ENCODE data around the gene MAP2K3.

MAP2K3 gene

GRCh38 chr17:21291862-21292261 lies 7.4 kb downstream of the MAP2K3 start:
- Mint-ChIP-seq H3K27me3 (ENCODE audit: low read depth, poor library complexity) (peaks cover 5% of the 10 kb centered on the region), H3K4me1 (peaks cover 23% of the 10 kb centered on the region), H3K27ac (no peak overlapping the region), H3K36me3 (ENCODE audit: low read depth) (peaks cover 5% of the 10 kb centered on the region), H3K9me3 (peaks cover 42% of the 10 kb centered on the region), H3K4me3 (no peak overlapping the region)
- no peak for DNase-seq
- no peak for TF ChIP-seq CTCF (IDR thresholded peaks at IDR 0.05)

GRCh38 chr17:21292867-21293830 lies 8.6 kb downstream of the MAP2K3 start:
- Mint-ChIP-seq H3K4me3 (no peak overlapping the region), H3K27ac (no peak overlapping the region), H3K27me3 (ENCODE audit: low read depth, poor library complexity) (peaks cover 5% of the 10 kb centered on the region), H3K9me3 (peaks cover 50% of the 10 kb centered on the region), H3K36me3 (ENCODE audit: low read depth) (peaks cover 5% of the 10 kb centered on the region), H3K4me1 (peaks cover 14% of the 10 kb centered on the region)
- DNase-seq, result no peak
- no peak for TF ChIP-seq CTCF (IDR thresholded peaks at IDR 0.05)

GRCh38 chr17:21293831-21294210 lies 9.3 kb downstream of the MAP2K3 start:
- Mint-ChIP-seq H3K9me3 (peaks cover 57% of the 10 kb centered on the region), H3K27ac (no peak overlapping the region), H3K4me1 (peaks cover 14% of the 10 kb centered on the region), H3K4me3 (no peak overlapping the region), H3K27me3 (ENCODE audit: low read depth, poor library complexity) (peaks cover 5% of the 10 kb centered on the region), H3K36me3 (ENCODE audit: low read depth) (peaks cover 5% of the 10 kb centered on the region)
- TF ChIP-seq CTCF (IDR thresholded peaks at IDR 0.05), result no peak
- DNase-seq, result no peak

- H3K36me3 Mint-ChIP-seq (ENCODE audit: low read depth), result peaks cover 5% of the 10 kb centered on the region
- TF ChIP-seq CTCF (IDR thresholded peaks at IDR 0.05), result no peak
- H3K27ac Mint-ChIP-seq, result peak overlapping the region; percentile 18
- peaks cover 59% of the 10 kb centered on the region for H3K9me3 Mint-ChIP-seq
- peaks cover 5% of the 10 kb centered on the region for H3K27me3 Mint-ChIP-seq (ENCODE audit: low read depth, poor library complexity)
- H3K4me3 Mint-ChIP-seq, result no peak overlapping the region
- peaks cover 14% of the 10 kb centered on the region for H3K4me1 Mint-ChIP-seq
- DNase-seq, result no peak
These were observed 10.0 kb downstream of the MAP2K3 start for GRCh38 chr17:21294321-21295035.

- H3K9me3 Mint-ChIP-seq, result peaks cover 66% of the 10 kb centered on the region
- peak overlapping the region; percentile 18 for H3K27ac Mint-ChIP-seq
- no peak overlapping the region for H3K4me3 Mint-ChIP-seq
- H3K4me1 Mint-ChIP-seq, result peaks cover 14% of the 10 kb centered on the region
- peaks cover 4% of the 10 kb centered on the region for H3K27me3 Mint-ChIP-seq (ENCODE audit: low read depth, poor library complexity)
- peaks cover 10% of the 10 kb centered on the region for H3K36me3 Mint-ChIP-seq (ENCODE audit: low read depth)
- TF ChIP-seq CTCF (IDR thresholded peaks at IDR 0.05), result no peak
- DNase-seq, result no peak
These were observed 10.8 kb downstream of the MAP2K3 start for GRCh38 chr17:21295036-21295952.
